B cell (primary cell): Measurements from ENCODE around the gene DEAF1.

Experiments used
- EZH2 ChIP-seq: IDR thresholded peaks from 2 replicates; pipeline ENCODE4 v1.6.1; 2012; ENCODE audit warnings: borderline replicate concordance, low read depth, mild to moderate bottlenecking, moderate library complexity, low read length; ENCODE audit not compliant: insufficient read depth, poor library complexity, severe bottlenecking
- TF ChIP-seq, protein P1 (sequence below): fragments of 200-600 bp; IDR thresholded peaks from one replicate; pipeline ENCODE4 v1.8.0; 2022; ENCODE audit warnings: antibody characterized with exemption, mild to moderate bottlenecking

DNA sequence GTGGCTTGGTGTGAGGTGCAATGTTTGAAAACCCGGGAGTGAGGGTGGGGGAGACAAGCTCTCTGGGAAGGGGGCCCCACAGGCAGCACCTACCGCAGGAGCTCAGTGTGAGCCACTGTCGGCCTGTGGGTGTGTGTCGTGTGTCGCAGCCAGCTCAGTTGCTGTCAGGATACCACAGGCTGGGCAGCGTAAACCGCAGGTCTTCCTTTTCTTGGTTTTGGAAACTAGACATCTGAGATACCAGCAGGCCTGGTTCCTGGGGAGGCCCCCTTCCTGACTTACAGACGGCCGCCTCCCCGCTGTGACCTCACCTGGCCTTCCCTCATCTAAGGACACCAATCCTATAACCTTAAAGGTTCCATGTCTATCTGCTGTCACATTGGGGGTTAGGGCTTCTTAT lies 98.6 kb downstream of the DEAF1 start:
- TF ChIP-seq, protein P1, sequence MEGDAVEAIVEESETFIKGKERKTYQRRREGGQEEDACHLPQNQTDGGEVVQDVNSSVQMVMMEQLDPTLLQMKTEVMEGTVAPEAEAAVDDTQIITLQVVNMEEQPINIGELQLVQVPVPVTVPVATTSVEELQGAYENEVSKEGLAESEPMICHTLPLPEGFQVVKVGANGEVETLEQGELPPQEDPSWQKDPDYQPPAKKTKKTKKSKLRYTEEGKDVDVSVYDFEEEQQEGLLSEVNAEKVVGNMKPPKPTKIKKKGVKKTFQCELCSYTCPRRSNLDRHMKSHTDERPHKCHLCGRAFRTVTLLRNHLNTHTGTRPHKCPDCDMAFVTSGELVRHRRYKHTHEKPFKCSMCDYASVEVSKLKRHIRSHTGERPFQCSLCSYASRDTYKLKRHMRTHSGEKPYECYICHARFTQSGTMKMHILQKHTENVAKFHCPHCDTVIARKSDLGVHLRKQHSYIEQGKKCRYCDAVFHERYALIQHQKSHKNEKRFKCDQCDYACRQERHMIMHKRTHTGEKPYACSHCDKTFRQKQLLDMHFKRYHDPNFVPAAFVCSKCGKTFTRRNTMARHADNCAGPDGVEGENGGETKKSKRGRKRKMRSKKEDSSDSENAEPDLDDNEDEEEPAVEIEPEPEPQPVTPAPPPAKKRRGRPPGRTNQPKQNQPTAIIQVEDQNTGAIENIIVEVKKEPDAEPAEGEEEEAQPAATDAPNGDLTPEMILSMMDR = no peak
- no peak for TF ChIP-seq EZH2
